ENCODE results near the gene HHAT. TPM values are rescaled to one million over a fixed set of nuclear protein-coding genes. Genes with fewer than 3 reads are reported as not detected.

HHAT gene
- total and polyA plus RNA-seq, 2 of the 13 experiments (the other 11 are each of a cell fraction or from before 2014, with no cell fraction given), result 2.6 to 4.9 TPM

DNA sequence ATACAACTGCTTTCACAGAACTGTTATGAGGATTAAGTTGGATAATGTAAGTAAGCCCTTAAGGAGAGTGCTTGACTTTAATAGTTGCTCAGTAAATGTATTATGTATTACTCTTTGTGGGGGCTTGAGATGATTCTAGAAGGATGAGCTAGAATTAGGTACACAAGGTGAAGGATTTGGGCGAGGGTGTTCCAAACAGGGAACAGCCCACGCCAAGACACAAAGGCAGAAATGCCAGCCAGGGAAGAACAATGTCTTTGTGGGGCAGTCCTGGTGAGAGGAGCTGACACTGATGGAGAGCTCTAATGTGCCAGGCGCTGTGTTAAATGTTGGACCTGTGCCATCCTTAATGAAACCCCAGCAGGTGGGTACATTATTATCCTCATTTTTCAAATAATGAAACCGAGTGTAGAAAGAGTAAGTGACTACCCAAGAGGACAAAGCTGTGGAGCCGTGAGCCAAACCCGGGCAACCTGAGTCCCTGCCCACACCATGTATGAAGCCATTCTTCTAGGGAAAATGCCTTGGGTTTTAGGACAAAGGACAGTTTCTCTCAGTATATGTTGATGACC lies 362.4 kb downstream of the HHAT start (continued):
- TF ChIP-seq ZNF12 (CRISPR knock-in tag; IDR thresholded peaks at IDR 0.05) (no peak), HCFC1 (IDR thresholded peaks at IDR 0.05; ENCODE audit: low read depth, low read length) (no peak)

DNA sequence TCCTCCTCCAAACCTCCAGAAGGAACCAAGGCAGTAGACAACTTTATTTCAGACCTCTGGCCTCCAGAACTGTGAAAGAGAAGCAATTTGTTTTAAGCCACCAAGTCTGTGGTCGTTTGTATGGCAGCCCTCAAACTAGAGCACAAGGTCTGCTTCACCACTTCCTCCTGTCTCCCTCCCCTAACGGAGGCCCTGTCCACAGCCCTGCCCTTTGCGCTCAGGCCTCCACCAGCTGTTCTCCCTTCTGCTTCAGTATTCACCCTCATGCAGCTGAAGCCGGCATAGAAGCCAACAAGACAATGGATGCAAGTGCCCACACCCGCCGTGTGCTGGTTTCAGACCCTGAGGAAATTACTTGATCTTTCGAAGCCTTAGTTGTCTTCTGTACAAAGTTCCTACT lies 364.1 kb downstream of the HHAT start:
- ATAC-seq (no peak), DNase-seq (ENCODE audit: low spot score) (no peak), FAIRE-seq (no peak)
- Histone ChIP-seq H4K20me1 (ENCODE audit: insufficient read depth, low read length) (no peaks in the 10 kb centered on the region), H3K27ac (ENCODE audit: extremely low read length, insufficient read depth, low read length) (no peak overlapping the region), H3K36me3 (replicated peaks in 1 of 2; ENCODE audit: control insufficient read depth in 1 of 2, insufficient read depth in 2 of 2, low read length in 2 of 2) (no peaks in the 10 kb centered on the region), H3K4me1 (ENCODE audit: insufficient read depth, low read length) (no peaks in the 10 kb centered on the region), H2AFZ (ENCODE audit: low read length) (no peak overlapping the region), H3K9me3 (ENCODE audit: low read length) (no peaks in the 10 kb centered on the region), H3K27me3 (ENCODE audit: control insufficient read depth in 1 of 2, insufficient read depth in 2 of 2, low read length in 2 of 2) (no peaks in the 10 kb centered on the region), H3K9ac (ENCODE audit: insufficient read depth, low read depth, low read length) (no peak overlapping the region), H3K79me2 (ENCODE audit: insufficient read depth, low read length) (no peaks in the 10 kb centered on the region), H3K4me2 (ENCODE audit: low read depth, low read length) (no peak overlapping the region), H3K4me3 (replicated peaks in 1 of 3; ENCODE audit: insufficient read depth in 1 of 3, low read depth in 2 of 3, low read length in 3 of 3) (no peak overlapping the region)
- 44% methylated on average over 7 of the region's 7 CpGs for WGBS (ENCODE audit: low lambda C conversion rate)
- intact Hi-C loops (cut with micrococcal nuclease; ENCODE audit: unreplicated experiment) (no loop called here), in situ Hi-C loops (cut with HindIII; ENCODE audit: extremely low pct_ligation_motif_present, low pct_unique_long_range_greater_than_20kb) (no loop called here)
- ChIA-PET CTCF (ENCODE audit: low intra/inter-chr PET ratio, low total read pairs) (no interaction called here), POLR2A (no interaction called here)
- BruUV-seq (replicated peaks), result no TSS peak
- TF ChIP-seq SCMH1 (CRISPR knock-in tag; IDR thresholded peaks at IDR 0.05; ENCODE audit: borderline replicate concordance), result no peak
- no peak for TF ChIP-seq ZNF383 (CRISPR knock-in tag; IDR thresholded peaks at IDR 0.05; ENCODE audit: borderline replicate concordance)
- no peak for TF ChIP-seq RAD51 (IDR thresholded peaks at IDR 0.05; ENCODE audit: borderline replicate concordance)
- no peak for TF ChIP-seq KLF6 (CRISPR knock-in tag; IDR thresholded peaks at IDR 0.05)
- TF ChIP-seq, protein P1, sequence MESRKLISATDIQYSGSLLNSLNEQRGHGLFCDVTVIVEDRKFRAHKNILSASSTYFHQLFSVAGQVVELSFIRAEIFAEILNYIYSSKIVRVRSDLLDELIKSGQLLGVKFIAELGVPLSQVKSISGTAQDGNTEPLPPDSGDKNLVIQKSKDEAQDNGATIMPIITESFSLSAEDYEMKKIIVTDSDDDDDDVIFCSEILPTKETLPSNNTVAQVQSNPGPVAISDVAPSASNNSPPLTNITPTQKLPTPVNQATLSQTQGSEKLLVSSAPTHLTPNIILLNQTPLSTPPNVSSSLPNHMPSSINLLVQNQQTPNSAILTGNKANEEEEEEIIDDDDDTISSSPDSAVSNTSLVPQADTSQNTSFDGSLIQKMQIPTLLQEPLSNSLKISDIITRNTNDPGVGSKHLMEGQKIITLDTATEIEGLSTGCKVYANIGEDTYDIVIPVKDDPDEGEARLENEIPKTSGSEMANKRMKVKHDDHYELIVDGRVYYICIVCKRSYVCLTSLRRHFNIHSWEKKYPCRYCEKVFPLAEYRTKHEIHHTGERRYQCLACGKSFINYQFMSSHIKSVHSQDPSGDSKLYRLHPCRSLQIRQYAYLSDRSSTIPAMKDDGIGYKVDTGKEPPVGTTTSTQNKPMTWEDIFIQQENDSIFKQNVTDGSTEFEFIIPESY (CRISPR knock-in tag; IDR thresholded peaks at IDR 0.05), result no peak
- no peak for TF ChIP-seq ASH2L (IDR thresholded peaks at IDR 0.05; ENCODE audit: insufficient read length, low read depth, low read length)
- TF ChIP-seq IRF9 (CRISPR knock-in tag; IDR thresholded peaks at IDR 0.05; ENCODE audit: borderline replicate concordance), result no peak
- TF ChIP-seq ZNF292 (CRISPR knock-in tag; IDR thresholded peaks at IDR 0.05; ENCODE audit: borderline replicate concordance, low read depth), result no peak
- no peak for TF ChIP-seq ZBTB39 (CRISPR knock-in tag; IDR thresholded peaks at IDR 0.05)
- no peak for TF ChIP-seq SMARCE1 (IDR thresholded peaks at IDR 0.05; ENCODE audit: borderline replicate concordance)
- no peak for TF ChIP-seq EZH2 (conservative IDR thresholded peaks at IDR 0.05; ENCODE audit: low read depth, low read length)
- TF ChIP-seq FOXK2 (IDR thresholded peaks at IDR 0.05), result no peak
- TF ChIP-seq FOXO4 (CRISPR knock-in tag; conservative IDR thresholded peaks at IDR 0.05), result no peak
- TF ChIP-seq ZMAT5 (CRISPR knock-in tag; IDR thresholded peaks at IDR 0.05; ENCODE audit: borderline replicate concordance, low read depth), result no peak
- TF ChIP-seq ZNF550 (CRISPR knock-in tag; IDR thresholded peaks at IDR 0.05; ENCODE audit: borderline replicate concordance), result no peak
